ENCODE measurements around the gene NIPBL. TPM values are rescaled to one million over a fixed set of nuclear protein-coding genes. Genes with fewer than 3 reads are reported as not detected.

Gene NIPBL
- total RNA-seq, 1 experiment from 2014 or later = 45.1 TPM

GRCh38 chr5:37029436-37029835 lies 152.9 kb downstream of the NIPBL start:
- RAD21 ChIA-PET (ENCODE audit: low non-redundant PET in 1 of 2, low total read pairs in 2 of 2, uncharacterized antibody in 2 of 2, unreplicated experiment in 2 of 2) = no interaction called here
- POLR2A ChIA-PET = no interaction called here
- no peak for ATAC-seq
- no TSS peak for BruUV-seq (replicated peaks)
- no peak overlapping the region for H3K4me2 ChIP-seq (ENCODE audit: low read length)
- no peak overlapping the region for H3K4me3 ChIP-seq (replicated peaks in 1 of 2; ENCODE audit: low read depth in 1 of 2, low read length in 2 of 2)
- intact Hi-C loops (cut with micrococcal nuclease) = no loop called here
- no peak for TF ChIP-seq CEBPB (IDR thresholded peaks at IDR 0.05; ENCODE audit: low read depth)
- TF ChIP-seq POLR2AphosphoS5 (IDR thresholded peaks at IDR 0.05; ENCODE audit: low read depth, low read length) = no peak
- no peak for TF ChIP-seq ZBTB33 (IDR thresholded peaks at IDR 0.05; ENCODE audit: extremely low read depth, insufficient replicate concordance, low read length)
- no peak for TF ChIP-seq EGR1 (IDR thresholded peaks at IDR 0.05; ENCODE audit: low read depth)
- TF ChIP-seq POLR2A (IDR thresholded peaks at IDR 0.05; ENCODE audit: borderline replicate concordance, extremely low read depth, insufficient read depth, insufficient read length) = no peak
- TF ChIP-seq SRF (IDR thresholded peaks at IDR 0.05; ENCODE audit: low read depth) = no peak
- TF ChIP-seq FOSL1 (IDR thresholded peaks at IDR 0.05; ENCODE audit: low read depth) = no peak
- H3K27me3 ChIP-seq (ENCODE audit: insufficient read depth, low read length) = no peaks in the 10 kb centered on the region
- no peak overlapping the region for H2AFZ ChIP-seq (ENCODE audit: low read depth, low read length, poor library complexity, severe bottlenecking)
- CTCF ChIA-PET = no interaction called here
- no peaks in the 10 kb centered on the region for H3K9me2 ChIP-seq (ENCODE audit: insufficient read depth)
- H3K9me3 ChIP-seq (ENCODE audit: control insufficient read depth in 1 of 2, insufficient read depth in 1 of 2, low read depth in 1 of 2, low read length in 2 of 2) = no peaks in the 10 kb centered on the region
- H3K4me1 ChIP-seq (ENCODE audit: control insufficient read depth in 1 of 2, insufficient read depth in 2 of 2, low read length in 2 of 2) = no peaks in the 10 kb centered on the region
- DNase-seq (ENCODE audit: low read depth, low spot score) = no peak
- H3K27ac ChIP-seq (ENCODE audit: low read depth, low read length) = no peak overlapping the region
- no peaks in the 10 kb centered on the region; the same call in 1 of the 2 replicates for H3K79me2 ChIP-seq (ENCODE audit: insufficient read depth, low read length)
- peaks cover 9 to 13% of the 10 kb centered on the region in 2 experiments for H3K36me3 ChIP-seq (ENCODE audit: control insufficient read depth in 1 of 2, insufficient read depth in 2 of 2, low read length in 2 of 2)
- H3K9ac ChIP-seq (ENCODE audit: low read length) = no peak overlapping the region
- H4K20me1 ChIP-seq (ENCODE audit: insufficient read depth) = no peaks in the 10 kb centered on the region

GRCh38 chr5:37034955-37035354 lies 158.4 kb downstream of the NIPBL start:
- ChIA-PET POLR2A (no interaction called here), RAD21 (ENCODE audit: low non-redundant PET in 1 of 2, low total read pairs in 2 of 2, uncharacterized antibody in 2 of 2, unreplicated experiment in 2 of 2) (no interaction called here), CTCF (interaction anchor here (1.3 kb wide), 1 partner anchor 9 kb away, joined by 5 read pairs; no protein-coding TSS in a partner anchor)
- no peaks in the 10 kb centered on the region for H3K4me1 ChIP-seq (ENCODE audit: control insufficient read depth in 1 of 2, insufficient read depth in 2 of 2, low read length in 2 of 2)
- no peaks in the 10 kb centered on the region for H4K20me1 ChIP-seq (ENCODE audit: insufficient read depth)
- DNase-seq (ENCODE audit: low read depth, low spot score) (no peak), ATAC-seq (no peak)
- no peak overlapping the region for H3K27ac ChIP-seq (ENCODE audit: low read depth, low read length)
- intact Hi-C loops (cut with micrococcal nuclease) = loop anchor here (5.0 kb wide), 1 partner anchor 68 kb away; no protein-coding TSS in a partner anchor
- H3K9ac ChIP-seq (ENCODE audit: low read length) = no peak overlapping the region
- H3K27me3 ChIP-seq (ENCODE audit: insufficient read depth, low read length) = no peaks in the 10 kb centered on the region
- no peak overlapping the region for H3K4me3 ChIP-seq (replicated peaks in 1 of 2; ENCODE audit: low read depth in 1 of 2, low read length in 2 of 2)
- no peak overlapping the region for H3K4me2 ChIP-seq (ENCODE audit: low read length)
- no peaks in the 10 kb centered on the region for H3K79me2 ChIP-seq (ENCODE audit: insufficient read depth, low read length)
- peaks cover 5 to 6% of the 10 kb centered on the region in 2 experiments; a peak in 1 of 4 replicates for H3K36me3 ChIP-seq (ENCODE audit: control insufficient read depth in 1 of 2, insufficient read depth in 2 of 2, low read length in 2 of 2)
- BruUV-seq (replicated peaks) = no TSS peak
- no peaks in the 10 kb centered on the region for H3K9me2 ChIP-seq (ENCODE audit: insufficient read depth)
- H3K9me3 ChIP-seq (ENCODE audit: control insufficient read depth in 1 of 2, insufficient read depth in 1 of 2, low read depth in 1 of 2, low read length in 2 of 2) = no peaks in the 10 kb centered on the region
- no peak overlapping the region for H2AFZ ChIP-seq (ENCODE audit: low read depth, low read length, poor library complexity, severe bottlenecking)
- TF ChIP-seq EZH2 (IDR thresholded peaks at IDR 0.05) = no peak
- TF ChIP-seq MAX (IDR thresholded peaks at IDR 0.05) = no peak
- no peak for TF ChIP-seq EZH2phosphoT487 (IDR thresholded peaks at IDR 0.05; ENCODE audit: borderline replicate concordance)
- TF ChIP-seq CBX3 (IDR thresholded peaks at IDR 0.05; ENCODE audit: low read depth) = no peak
- no peak for TF ChIP-seq SP1 (IDR thresholded peaks at IDR 0.05; ENCODE audit: low read depth)
- TF ChIP-seq YY1 (IDR thresholded peaks at IDR 0.05; ENCODE audit: extremely low read depth, insufficient replicate concordance, low read depth, low read length) = no peak
- TF ChIP-seq FOSL1 (IDR thresholded peaks at IDR 0.05; ENCODE audit: low read depth) = no peak
- no peak for TF ChIP-seq CTCF (IDR thresholded peaks at IDR 0.05 in 2 of 3, conservative IDR thresholded peaks at IDR 0.05 in 1 of 3; ENCODE audit: borderline replicate concordance in 1 of 3, insufficient read depth in 1 of 3, low read depth in 2 of 3, low read length in 2 of 3)
- no peak for TF ChIP-seq JUND (IDR thresholded peaks at IDR 0.05)
- no peak for TF ChIP-seq ZNF274 (IDR thresholded peaks at IDR 0.05; ENCODE audit: low read depth, low read length)
